Gastroesophageal sphincter (tissue), 4 donors: Measurements from ENCODE around the gene BLMH. TPM values are rescaled to one million over a fixed set of nuclear protein-coding genes. Genes with fewer than 3 reads are reported as not detected.

Experiments
- ATAC-seq: fragments of 150-250 bp; one replicate; pipeline ENCODE4 v1.9.1; 2016; ENCODE audit warnings: mild to moderate bottlenecking, moderate library complexity
- H3K27ac ChIP-seq, 4 donors: fragments of 200-600 bp; sonication (generic) in 3 of 4; 1 replicate in 3 of 4; 2 replicates in 1 of 4; pipeline ENCODE4 v1.5.1; 2016 to 2019
- H3K27me3 ChIP-seq: fragments of 200-600 bp; sonication (generic); one replicate; pipeline ENCODE4 v1.5.1; 2019
- H3K36me3 ChIP-seq, 2 donors: fragments of 200-600 bp; sonication (generic); one replicate each; pipeline ENCODE4 v1.5.1; 2019; ENCODE audit warnings: control low read depth in 1 of 2
- H3K4me1 ChIP-seq, 3 donors: fragments of 200-600 bp; sonication (generic); 1 replicate in 2 of 3; 2 replicates in 1 of 3; pipeline ENCODE4 v1.5.1; 2016 to 2019; ENCODE audit warnings: control low read depth in 2 of 3
- H3K4me3 ChIP-seq, 2 donors: fragments of 200-600 bp; sonication (generic); one replicate each; pipeline ENCODE4 v1.5.1; 2019; ENCODE audit warnings: mild to moderate bottlenecking in 1 of 2, moderate library complexity in 1 of 2
- H3K9me3 ChIP-seq, 3 donors: fragments of 200-600 bp; sonication (generic); one replicate each; pipeline ENCODE4 v1.5.1; 2017 to 2019; ENCODE audit warnings: control low read depth in 2 of 3
- CTCF ChIP-seq, 4 experiments: fragments of 200-600 bp in 2 of 4; fragments of 450-650 bp in 2 of 4; sonication (generic) in 1 of 4; IDR thresholded peaks; one replicate each; pipeline ENCODE4 v1.5.1; 2017 to 2019; ENCODE audit warnings: antibody characterized with exemption in 4 of 4, mild to moderate bottlenecking in 2 of 4, moderate library complexity in 2 of 4
- EP300 ChIP-seq: sonication (generic); formaldehyde crosslinking; IDR thresholded peaks from one replicate; pipeline ENCODE4 v1.6.1; 2017; ENCODE audit warnings: antibody characterized with exemption, mild to moderate bottlenecking
- POLR2A ChIP-seq, 2 donors: fragments of 450-650 bp; IDR thresholded peaks; one replicate each; pipeline ENCODE4 v1.6.1; 2017; ENCODE audit warnings: antibody characterized with exemption in 2 of 2, mild to moderate bottlenecking in 2 of 2, moderate library complexity in 1 of 2
- POLR2AphosphoS5 ChIP-seq: sonication (generic); formaldehyde crosslinking; IDR thresholded peaks from one replicate; pipeline ENCODE4 v1.6.1; 2017; ENCODE audit warnings: antibody characterized with exemption
- WGBS, 2 donors: methylation state at CpG; one replicate each; pipeline ENCODE4 v1.1.5; 2018; ENCODE audit warnings: low coverage in 1 of 2; 5-methylcytosine and 5-hydroxymethylcytosine counted together
- total RNA-seq, 4 donors: library from RNA; depleted of rRNA; stranded (reverse); fragments of >200 nt; gene quantifications; one replicate each; pipeline ENCODE4 v1.1.0, GENCODE V29; 2016

The BLMH gene
- total RNA-seq, 4 donors from 2014 or later = 17.8 to 29.3 (median 20.7) TPM

GRCh38 chr17:30239089-30239462 is 52.7 kb downstream of the BLMH start:
- Histone ChIP-seq H3K36me3 (no peaks in the 10 kb centered on the region), H3K27ac (no peak overlapping the region), H3K9me3 (no peaks in the 10 kb centered on the region), H3K4me3 (no peak overlapping the region), H3K4me1 (peaks cover 0 to 40% (median 17%) of the 10 kb centered on the region in 3 donors), H3K27me3 (peaks cover 75% of the 10 kb centered on the region)
- WGBS, 2 donors = 80% methylated on average over 1 of the region's 5 CpGs; no CpG with 5 or more reads in 1 of the 2 donors
- no peak for ATAC-seq
- TF ChIP-seq POLR2A (IDR thresholded peaks at IDR 0.05) = no peak
- no peak for TF ChIP-seq EP300
- no peak for TF ChIP-seq CTCF (IDR thresholded peaks at IDR 0.05)
- TF ChIP-seq POLR2AphosphoS5 = no peak

DNA sequence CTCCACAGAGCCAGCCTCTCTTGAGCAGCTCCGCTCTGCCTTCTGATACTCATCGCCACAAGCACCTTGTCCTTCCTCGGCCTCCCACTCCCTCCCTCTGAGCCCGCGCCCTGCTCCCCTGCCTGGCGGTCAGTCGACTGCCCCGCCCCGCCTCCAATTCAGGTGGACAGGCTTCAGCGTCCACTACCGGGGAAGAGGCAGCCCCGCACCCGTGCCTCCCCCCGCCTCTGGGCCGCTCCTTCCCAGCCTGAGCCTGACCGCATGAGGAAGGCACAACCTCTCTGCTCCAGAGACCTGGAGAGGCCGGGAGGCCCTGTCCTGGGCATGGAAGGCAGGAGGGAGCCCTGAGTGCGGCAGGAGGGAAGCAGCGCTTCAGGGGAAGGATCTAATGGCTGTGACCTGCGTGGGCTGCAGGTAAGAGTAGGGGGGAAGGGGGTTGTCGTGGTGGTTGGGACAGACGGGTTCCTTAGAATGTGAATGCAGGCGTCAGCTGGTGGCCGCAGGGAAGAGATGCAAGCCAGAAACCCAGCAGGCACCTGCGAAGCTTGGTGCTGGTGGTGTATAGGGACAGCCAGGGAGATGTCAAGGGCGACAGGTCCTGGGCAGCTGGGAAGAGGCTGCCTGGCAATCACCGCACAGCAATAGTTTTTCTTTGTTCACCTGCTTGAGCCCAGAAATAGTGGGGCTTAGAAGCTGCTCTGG is 53.2 kb downstream of the BLMH start:
- H3K27me3 ChIP-seq = peaks cover 78% of the 10 kb centered on the region
- H3K27ac ChIP-seq = no peak overlapping the region
- H3K4me3 ChIP-seq = no peak overlapping the region
- H3K4me1 ChIP-seq = peaks cover 0 to 40% (median 17%) of the 10 kb centered on the region in 3 donors
- H3K36me3 ChIP-seq = no peaks in the 10 kb centered on the region
- no peaks in the 10 kb centered on the region for H3K9me3 ChIP-seq
- ATAC-seq = no peak
- TF ChIP-seq EP300 (no peak), CTCF (IDR thresholded peaks at IDR 0.05) (no peak), POLR2AphosphoS5 (no peak), POLR2A (IDR thresholded peaks at IDR 0.05) (no peak)
- 20 to 46% methylated on average over 1 to 5 of the region's 27 CpGs for WGBS, 2 donors

- ATAC-seq = no peak
- Histone ChIP-seq H3K27me3 (peaks cover 84% of the 10 kb centered on the region), H3K9me3 (no peaks in the 10 kb centered on the region), H3K36me3 (no peaks in the 10 kb centered on the region), H3K4me3 (no peak overlapping the region), H3K4me1 (peaks cover 0 to 40% (median 17%) of the 10 kb centered on the region in 3 donors), H3K27ac (no peak overlapping the region)
- no peak for TF ChIP-seq POLR2A (IDR thresholded peaks at IDR 0.05)
- WGBS, 2 donors = 0 to 26% methylated on average over 1 to 5 of the region's 7 CpGs
Observed at GRCh38 chr17:30238003-30238344, 53.8 kb downstream of the BLMH start.

DNA sequence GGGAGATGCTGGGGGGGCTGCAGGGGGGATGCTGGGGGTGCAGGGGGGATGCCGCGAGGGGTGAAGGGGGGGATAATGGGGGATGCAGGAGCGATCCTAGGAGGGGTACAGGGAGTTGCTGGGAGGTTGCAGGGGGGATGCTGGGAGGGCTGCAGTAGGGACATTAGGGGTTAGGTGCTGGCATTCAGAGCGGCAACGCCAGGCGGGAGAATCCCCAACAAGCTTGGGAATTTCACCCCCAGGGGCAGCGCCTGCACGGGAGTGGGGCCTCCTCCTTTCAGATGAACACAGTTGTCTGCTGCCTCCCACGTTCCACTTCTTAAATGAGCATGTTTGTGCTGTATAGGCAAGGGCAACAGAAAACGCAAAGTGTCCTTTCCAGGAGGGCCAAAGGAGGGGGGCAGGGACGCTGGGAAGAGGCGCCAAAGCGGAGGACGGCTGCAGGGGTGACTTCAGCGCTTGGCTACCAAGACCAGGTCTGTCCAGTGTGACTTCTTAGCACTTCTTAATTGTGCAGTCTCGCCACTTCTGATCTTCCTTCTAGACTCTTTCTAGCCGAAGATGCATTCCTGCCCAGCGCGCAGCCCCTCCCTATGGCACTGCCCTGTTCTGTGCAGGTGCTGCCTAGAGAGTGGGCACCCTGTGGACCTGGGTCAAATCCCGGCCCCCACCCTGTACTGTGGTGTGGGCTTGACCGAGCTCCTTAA is 54.3 kb downstream of the BLMH start:
- Histone ChIP-seq H3K27me3 (peaks cover 85% of the 10 kb centered on the region), H3K4me3 (no peak overlapping the region), H3K9me3 (no peaks in the 10 kb centered on the region), H3K4me1 (peaks cover 0 to 40% (median 17%) of the 10 kb centered on the region in 3 donors), H3K27ac (no peak overlapping the region), H3K36me3 (no peaks in the 10 kb centered on the region)
- no peak for ATAC-seq
- WGBS, 2 donors = 7 to 28% methylated on average over 8 to 15 of the region's 21 CpGs
- no peak for TF ChIP-seq POLR2A (IDR thresholded peaks at IDR 0.05)
- TF ChIP-seq CTCF (IDR thresholded peaks at IDR 0.05) = no peak
- TF ChIP-seq EP300 = no peak
- no peak for TF ChIP-seq POLR2AphosphoS5

GRCh38 chr17:30236766-30237165 is 55.0 kb downstream of the BLMH start:
- Histone ChIP-seq H3K27ac (no peak overlapping the region), H3K9me3 (no peaks in the 10 kb centered on the region), H3K27me3 (peaks cover 82% of the 10 kb centered on the region), H3K36me3 (no peaks in the 10 kb centered on the region), H3K4me3 (no peak overlapping the region), H3K4me1 (peaks cover 0 to 40% (median 17%) of the 10 kb centered on the region in 3 donors)
- ATAC-seq = peak; percentile 75
- WGBS, 2 donors = 7 to 31% methylated on average over 4 to 14 of the region's 20 CpGs
- TF ChIP-seq POLR2A (IDR thresholded peaks at IDR 0.05) (no peak), CTCF (IDR thresholded peaks at IDR 0.05) (peak in 3 of 4 experiments; percentile 41 to 59 (median 49)), POLR2AphosphoS5 (no peak), EP300 (no peak)
